ENCODE measurements around the gene SPP2.

Gene SPP2

GRCh38 chr2:234025891-234026401, 24.6 kb upstream of the SPP2 start:
- TF ChIP-seq CTCF (conservative IDR thresholded peaks at IDR 0.05; ENCODE audit: control insufficient read depth, insufficient read depth, low read depth, low read length): no peak
- H3K4me3 ChIP-seq (ENCODE audit: control insufficient read depth, low read depth, low read length): no peak overlapping the region
- DNase-seq (ENCODE audit: low read depth): peak; percentile 23

- DNase-seq (ENCODE audit: low read depth): no peak
Observed at GRCh38 chr2:234026693-234027254, 23.7 kb upstream of the SPP2 start.

GRCh38 chr2:234027641-234028040, 22.9 kb upstream of the SPP2 start:
- TF ChIP-seq CTCF (conservative IDR thresholded peaks at IDR 0.05; ENCODE audit: control insufficient read depth, insufficient read depth, low read depth, low read length): no peak
- no peak for DNase-seq (ENCODE audit: low read depth)
- H3K4me3 ChIP-seq (ENCODE audit: control insufficient read depth, low read depth, low read length): no peak overlapping the region

More at GRCh38 chr2:234026693-234027254, 23.7 kb upstream of the SPP2 start:
- TF ChIP-seq CTCF (conservative IDR thresholded peaks at IDR 0.05; ENCODE audit: control insufficient read depth, insufficient read depth, low read depth, low read length): no peak
- H3K4me3 ChIP-seq (ENCODE audit: control insufficient read depth, low read depth, low read length): no peak overlapping the region

- no peak for TF ChIP-seq CTCF (conservative IDR thresholded peaks at IDR 0.05; ENCODE audit: control insufficient read depth, insufficient read depth, low read depth, low read length)
- H3K4me3 ChIP-seq (ENCODE audit: control insufficient read depth, low read depth, low read length): no peak overlapping the region
- DNase-seq (ENCODE audit: low read depth): no peak
Observed at GRCh38 chr2:234029150-234029733, 21.3 kb upstream of the SPP2 start.

- H3K4me3 ChIP-seq (ENCODE audit: control insufficient read depth, low read depth, low read length): no peak overlapping the region
- DNase-seq (ENCODE audit: low read depth): peak; percentile 63
- no peak for TF ChIP-seq CTCF (conservative IDR thresholded peaks at IDR 0.05; ENCODE audit: control insufficient read depth, insufficient read depth, low read depth, low read length)
Observed at GRCh38 chr2:234031207-234031606, 19.3 kb upstream of the SPP2 start.

- peak; percentile 93 for DNase-seq (ENCODE audit: low read depth)
- no peak for TF ChIP-seq CTCF (conservative IDR thresholded peaks at IDR 0.05; ENCODE audit: control insufficient read depth, insufficient read depth, low read depth, low read length)
- no peak overlapping the region for H3K4me3 ChIP-seq (ENCODE audit: control insufficient read depth, low read depth, low read length)
Observed at GRCh38 chr2:234032279-234032856, 18.1 kb upstream of the SPP2 start.

Data from fibroblast of mammary gland (primary cell).